Renal pelvis (tissue), 4 donors: Measurements from ENCODE around the gene MGLL. TPM values are rescaled to one million over a fixed set of nuclear protein-coding genes. Genes with fewer than 3 reads are reported as not detected.
"Not testable (repeated sequence)": the region's sequence is repeated elsewhere in the genome, so short reads cannot be mapped to it uniquely, and the experiment has no call there.

ENCODE experiments used
- DNase-seq: peaks from one replicate; pipeline ENCODE4 v3.0.0-alpha.2; 2013
- polyA plus RNA-seq, 3 donors: library from polyadenylated mRNA; unstranded; fragments of 120-200 nt; gene quantifications; one replicate each; pipeline ENCODE4 v1.2.1, GENCODE V29; 2013; ENCODE audit not compliant: insufficient read length in 3 of 3

Gene MGLL
- polyA plus RNA-seq, 3 donors: 23.7 to 29.9 (median 25.2) TPM

DNA sequence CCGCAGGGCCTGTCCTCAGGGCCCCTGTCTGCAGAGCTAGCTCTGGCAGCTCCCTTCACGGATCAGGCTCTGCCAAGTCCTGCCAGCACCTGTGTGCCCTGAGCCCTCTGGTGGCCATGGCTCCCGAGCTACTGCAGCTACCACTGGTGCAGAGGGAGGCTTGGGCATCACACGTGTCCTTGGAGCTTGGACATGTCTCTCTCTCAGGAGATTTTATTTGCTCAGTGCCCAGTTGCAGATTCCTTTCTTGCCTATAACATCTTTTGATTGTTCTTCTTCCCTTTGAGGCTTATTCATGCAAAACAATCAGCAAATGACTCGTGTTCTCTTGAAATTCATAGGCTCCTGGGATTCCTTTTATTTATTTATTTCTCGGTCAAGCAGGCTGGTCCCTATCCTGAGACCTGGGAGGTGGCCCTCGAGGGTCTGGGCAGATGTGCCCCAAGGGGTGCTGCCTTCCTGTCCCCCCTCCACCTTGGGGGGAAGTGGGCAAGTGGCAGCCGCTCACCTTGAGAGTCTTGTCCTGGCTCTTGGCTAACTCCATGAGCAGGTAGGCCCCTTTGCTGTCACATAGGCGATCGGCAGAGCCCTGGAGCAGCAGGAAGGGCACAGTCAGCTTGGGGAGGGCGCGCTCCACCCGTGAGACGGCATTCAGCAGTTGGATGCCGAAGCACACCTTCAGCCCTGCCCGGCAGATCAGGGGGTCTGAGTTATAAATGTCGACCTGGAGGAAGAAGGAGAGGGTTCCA lies 127.7 kb downstream of the MGLL start:
- no peak for DNase-seq

DNA sequence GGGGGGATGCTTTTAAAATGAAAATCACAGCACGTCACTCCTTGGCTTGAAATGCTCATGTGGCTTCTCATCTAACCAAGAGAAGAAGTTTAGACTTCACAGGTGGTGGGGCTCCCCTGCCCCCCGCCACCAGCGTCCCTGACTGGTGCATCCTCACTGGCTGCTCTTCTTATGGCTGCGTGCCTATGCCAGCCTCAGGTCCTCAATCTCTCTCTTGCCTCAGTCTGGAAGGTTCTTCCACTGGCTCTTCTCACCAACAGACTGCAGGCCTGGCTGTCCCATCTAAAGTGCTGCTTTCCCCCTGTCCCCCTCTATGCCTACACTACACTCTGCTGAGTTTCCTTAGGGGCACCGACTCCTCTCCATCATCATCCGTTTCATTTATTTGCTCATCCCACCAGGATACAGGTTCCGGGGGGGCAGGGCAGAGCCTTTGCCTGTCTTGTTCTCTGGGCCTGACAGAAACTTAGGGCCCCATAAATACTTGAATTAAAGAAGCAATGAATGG lies 128.9 kb downstream of the MGLL start:
- DNase-seq: no peak

DNA sequence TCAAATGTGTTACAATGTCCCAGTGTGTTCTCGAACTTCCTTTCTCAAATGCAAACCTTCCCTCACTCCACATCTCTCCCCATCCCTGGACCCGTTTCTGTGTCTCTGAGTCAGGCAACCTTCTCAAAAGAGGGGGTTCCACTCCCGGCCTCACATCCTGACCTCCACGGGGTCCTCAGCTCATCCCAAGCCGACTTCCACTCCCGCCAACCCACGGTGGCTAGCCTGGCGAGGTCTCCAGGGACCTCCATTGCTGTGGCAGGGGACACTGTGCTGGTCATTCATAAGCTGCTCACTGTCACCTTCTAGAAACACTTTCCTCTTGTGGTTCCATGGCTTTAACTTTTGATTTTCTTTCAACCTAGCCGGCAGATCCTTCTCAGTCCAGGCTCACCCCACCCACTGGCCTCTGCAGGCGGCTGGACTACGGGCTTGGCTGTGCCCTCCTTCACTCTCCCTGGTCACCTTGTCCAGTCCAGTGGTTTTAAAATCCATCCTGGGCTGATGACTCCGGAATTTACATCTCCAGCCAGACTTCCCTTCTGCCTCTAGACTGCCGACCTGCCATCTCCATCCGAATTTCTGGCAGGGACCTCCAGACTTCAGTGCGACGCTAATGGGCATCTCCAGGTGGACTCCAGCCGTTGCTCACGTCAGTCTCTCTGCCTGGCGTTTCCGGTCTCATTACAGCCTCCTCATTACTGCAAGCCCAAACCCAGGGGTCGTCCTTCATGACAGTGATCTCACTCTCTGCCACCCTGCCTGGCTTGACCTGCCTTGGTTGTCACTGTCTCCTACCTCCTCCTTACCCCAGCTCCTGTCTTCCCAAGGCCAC lies 129.6 kb downstream of the MGLL start:
- DNase-seq: no peak

DNA sequence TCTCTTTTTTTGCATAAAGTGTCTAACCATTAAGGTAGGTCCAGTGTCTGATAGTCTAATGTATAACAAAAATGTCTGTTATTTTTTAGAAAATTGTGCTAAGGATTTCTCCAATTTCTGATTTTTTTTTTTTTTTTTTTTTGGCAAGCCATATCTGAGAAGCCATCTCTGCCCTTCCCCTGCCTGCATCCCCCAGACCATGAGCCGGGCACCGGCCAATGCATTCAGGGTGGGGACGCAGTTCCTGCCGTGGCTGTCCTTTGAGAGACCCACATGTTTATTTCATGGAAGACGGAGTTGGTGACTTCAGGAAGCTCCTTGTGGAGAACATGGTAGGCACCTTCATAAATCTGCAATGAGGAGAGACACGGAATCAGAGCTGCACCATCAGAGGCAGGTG lies 130.3 kb downstream of the MGLL start:
- no peak for DNase-seq

DNA sequence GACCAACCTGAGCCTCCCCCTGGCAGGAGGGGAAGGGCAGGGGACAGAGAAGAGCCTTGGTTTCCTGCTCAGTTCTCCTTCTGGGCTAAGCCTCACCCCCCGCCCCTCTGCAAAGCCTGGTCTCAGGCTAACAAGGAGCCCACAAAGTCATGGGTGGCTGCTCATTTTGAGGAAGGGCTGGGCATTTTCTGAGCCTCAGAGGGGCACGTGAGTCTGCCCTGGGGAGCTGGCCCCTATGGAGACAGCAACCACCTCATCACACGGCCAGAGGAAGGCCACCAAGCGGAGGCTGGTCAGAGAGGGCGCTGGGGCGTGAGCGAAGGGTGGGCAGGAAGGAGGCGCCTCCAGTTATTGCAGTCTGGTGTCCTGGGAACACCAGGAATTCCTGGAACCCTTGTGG lies 130.8 kb downstream of the MGLL start:
- no peak for DNase-seq

DNA sequence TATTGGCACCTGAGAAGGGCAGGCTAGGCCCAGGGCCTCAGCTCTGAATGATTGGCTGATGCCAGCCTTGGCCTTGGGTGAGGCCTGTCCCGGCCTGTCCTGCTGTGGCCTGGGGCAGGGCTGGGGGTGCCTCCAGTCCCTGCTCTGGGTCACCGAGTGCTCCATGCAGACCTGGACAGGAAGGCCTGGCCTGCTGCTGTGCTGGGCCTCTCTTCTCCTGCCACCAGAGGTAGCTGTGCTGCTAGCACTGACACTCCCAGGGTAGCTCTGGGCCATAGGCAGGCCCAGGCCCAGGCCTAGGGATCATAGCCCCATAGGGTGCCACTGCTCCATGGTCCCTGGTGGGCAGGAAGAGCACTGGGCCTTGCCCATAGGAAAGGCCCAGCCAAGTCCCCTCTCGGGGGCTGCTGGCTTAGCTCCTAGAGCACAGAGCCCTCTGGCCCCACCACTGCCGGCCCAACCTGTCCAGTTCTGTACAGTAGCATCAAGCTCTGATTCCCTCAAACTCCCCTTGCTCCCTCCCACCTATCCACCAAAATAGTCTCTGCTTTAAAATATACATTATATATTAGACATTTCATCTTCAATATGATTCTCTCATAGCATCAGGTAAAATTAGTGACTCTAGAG lies 131.4 kb downstream of the MGLL start:
- DNase-seq: no peak

DNA sequence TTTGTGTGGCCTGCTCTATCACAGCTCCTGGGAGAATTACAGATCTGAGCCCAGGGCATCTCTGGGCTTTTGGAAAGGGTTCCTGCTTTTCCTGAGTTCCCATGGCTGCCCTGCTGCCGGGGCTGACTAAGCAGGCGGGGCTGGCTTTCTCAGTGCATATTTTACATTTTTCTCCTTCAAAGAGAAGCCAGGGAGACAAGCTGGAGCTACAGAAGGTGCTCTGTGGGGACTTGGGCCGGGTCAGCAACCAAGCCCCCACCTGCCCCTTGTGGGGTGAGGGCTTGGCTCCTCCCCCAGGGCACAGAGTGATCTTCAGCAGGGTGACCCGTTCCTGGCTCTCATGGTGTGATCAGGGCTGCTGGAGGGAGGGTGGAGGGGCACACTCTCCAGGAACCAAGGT lies 132.2 kb downstream of the MGLL start:
- no peak for DNase-seq

DNA sequence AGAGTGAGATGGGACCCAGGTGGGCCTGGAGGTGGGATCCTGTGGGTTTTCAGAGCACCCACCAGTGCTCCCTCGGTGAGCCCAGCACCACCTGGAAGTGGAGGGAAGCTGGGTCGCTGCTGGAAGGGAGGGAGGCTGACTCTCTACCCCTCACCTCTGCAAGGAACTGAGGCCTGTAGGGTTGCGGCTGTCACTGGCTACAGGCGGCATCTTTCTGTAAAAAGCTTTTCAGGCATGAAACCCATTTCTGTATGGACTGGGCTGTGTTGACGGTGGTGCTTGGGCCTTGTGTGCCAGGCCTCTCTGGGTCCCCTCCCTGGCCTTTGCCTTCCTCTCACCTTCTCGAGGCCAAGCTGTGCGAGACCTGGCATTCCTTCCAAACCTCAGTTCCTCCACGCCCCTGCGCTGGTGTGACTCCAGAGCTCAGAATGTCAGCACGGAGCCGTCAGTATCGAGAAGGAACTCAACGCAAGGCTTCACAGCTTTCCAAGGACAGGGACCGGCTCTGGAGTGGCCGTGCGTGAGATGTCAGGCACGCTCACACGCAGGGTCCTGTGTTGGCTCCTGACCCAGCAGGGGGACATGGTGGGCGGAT lies 133.0 kb downstream of the MGLL start:
- DNase-seq: no peak

DNA sequence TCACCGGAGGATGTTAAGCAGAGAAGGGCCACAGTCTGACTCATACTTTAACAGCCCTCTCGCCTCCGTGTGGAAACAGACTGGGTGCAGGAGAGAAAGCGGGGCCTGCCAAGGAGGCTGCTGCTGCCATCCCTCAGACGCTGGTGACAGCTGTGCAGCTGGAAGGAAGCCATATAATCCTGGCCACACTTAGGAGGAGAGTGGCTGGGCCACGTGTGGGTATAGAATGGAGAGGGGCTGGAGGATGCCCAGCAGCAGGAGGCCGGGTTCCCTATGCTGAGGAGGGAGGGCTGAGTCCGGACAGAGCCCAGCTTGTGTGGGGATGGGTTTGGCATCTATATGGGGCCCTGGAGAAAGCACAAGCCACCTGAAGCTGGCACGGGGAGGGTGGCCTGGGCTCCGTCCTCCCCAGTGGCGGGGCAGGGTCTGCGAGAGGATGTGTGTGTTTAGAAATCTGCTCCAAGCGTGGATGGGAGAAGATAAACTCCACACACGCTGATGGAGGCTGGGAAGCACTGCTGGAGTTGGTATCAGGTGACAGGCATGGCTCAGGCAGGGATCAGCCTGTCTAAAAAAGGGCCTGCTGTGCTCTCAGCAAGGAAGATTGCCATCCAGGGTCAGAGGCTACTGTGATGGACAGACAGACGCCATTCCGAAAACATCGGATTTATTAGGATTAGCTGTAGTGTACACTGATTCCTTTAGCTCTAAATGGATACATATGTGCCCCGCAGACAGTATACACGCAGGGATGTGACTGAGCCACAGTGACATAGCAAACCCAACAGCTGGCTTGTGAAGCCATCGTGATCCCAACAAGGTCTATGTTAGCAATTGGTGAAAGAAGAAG lies 133.7 kb downstream of the MGLL start:
- DNase-seq: no peak

DNA sequence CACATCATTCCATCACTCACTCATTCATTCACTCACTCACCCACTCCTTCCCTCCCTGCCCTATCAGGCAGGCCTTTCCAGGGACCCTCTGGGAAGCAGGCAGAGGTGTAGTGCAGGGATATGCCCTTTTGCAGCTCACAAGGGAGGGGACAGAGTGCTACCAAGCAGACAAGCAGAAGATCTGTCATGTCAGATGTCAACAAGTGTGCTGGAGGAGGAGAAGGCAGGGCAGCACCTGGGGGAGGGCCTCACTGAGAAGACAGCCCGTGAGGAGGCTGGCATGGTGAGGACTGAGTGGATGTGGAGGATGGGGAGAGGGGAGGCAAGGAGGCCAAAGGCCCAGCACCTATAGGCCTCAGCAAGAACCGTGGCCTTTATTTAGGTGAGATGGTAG lies 134.3 kb downstream of the MGLL start:
- no peak for DNase-seq

DNA sequence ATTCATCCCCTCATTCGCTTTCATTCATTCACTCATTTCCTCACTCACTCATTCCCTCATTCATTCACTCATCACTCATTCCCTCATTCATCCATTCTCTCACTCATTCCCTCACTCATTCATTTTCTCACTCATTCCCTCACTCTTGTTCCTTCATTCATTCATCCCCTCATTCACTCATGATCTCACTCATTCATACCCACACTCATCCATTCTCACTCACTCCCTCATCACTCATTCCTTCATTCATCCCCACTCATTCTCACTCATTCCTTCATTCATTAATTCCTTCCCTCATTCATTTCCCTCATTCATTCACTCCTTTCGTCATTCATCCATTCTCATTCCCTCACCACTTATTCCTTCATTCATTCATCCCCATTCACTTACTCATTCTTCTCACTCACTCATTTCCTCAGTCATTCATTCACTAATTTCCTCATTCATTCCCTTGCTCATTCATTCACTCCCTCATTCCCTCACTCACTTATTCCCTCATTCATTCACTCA lies 135.0 kb downstream of the MGLL start:
- no peak for DNase-seq

DNA sequence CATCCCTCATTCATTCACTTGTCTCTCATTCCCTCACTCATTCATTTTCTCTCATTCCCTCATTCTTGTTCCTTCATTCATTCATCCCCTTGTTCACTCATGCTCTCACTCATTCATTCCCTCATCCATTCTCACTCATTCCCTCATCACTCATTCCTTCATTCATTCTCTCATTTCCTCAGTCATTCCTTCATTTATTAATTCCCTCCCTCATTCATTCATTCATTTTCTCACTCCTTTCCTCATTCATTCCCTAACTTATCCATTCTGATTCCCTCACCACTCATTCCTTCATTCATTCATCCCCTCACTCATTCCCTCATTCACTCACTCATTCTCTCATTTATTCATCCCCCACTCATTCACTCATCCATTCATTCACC lies 135.8 kb downstream of the MGLL start:
- DNase-seq: no peak

DNA sequence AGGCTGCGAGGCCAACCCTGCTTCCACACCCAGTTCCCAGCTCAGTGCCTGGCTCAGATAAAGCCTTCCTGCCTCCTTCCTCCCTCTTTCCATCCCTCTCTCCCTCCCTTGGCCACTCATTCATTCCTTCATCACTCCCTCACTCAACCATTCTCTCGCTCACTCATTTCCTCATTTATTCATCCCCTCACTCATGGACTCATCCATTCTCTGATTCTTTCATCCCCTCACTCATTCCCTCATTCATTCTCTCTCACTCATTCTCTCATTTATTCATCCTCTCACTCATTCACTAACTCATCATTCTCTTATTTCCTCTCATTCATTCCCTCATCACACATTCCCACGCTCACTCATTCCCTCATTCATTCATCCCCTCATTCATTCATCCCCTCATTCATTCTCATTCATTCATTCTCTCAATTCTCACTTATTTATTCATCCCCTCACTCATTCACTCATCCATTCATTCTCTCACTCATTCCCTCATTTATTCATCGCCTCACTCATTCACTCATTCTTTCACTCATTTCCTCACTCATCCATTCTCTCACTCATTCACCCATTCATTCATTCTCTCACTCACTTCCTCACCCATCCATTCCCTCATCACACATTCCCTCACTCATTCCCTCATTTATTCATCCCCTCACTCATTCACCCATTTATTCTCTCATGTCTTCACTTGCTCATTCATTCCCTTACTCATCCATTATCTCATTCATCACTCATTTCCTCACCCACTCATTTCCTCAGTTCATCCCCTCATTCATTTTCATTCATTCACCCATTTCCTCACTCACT lies 136.4 kb downstream of the MGLL start:
- DNase-seq: no peak

DNA sequence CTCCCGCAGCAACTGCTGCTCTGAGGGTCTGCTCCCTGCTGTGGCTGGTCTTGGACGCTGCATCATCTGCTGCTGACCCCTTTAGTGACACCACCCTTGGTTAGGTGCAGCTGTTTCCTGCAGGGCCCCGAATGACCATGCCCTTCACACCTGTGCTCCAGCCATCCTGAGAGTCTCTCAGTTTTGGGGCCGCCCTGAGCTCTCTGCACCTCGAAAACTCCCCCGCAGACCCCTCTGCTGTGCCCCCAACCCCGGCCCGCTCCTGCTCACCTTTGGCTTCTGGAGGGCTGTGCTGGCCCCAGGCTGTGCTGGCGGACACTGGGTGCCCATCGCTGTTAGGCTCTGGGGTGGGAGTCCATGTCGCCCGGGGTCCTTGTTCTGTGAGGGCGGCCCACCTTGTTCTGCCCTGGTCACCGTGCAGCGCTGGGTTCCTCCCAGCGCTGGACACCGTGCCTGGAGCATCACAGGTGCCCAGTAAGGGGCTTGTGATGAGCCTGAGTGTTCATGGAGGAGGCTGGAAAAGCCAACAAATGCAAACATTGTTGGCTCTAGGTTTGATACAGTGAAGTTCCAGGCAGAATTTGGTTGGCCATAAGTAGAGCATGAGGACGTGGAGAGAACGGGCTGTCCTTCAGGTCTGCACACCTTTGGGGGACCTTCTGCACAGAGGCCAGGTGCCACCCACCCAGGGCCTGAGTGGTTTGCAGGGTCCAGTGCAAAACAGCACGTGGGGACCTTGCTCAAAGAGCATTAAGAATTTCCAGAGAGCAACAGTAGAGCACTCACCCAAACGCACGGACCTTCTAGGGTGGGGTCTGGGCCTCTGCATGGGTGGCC lies 137.2 kb downstream of the MGLL start:
- DNase-seq: no peak

DNA sequence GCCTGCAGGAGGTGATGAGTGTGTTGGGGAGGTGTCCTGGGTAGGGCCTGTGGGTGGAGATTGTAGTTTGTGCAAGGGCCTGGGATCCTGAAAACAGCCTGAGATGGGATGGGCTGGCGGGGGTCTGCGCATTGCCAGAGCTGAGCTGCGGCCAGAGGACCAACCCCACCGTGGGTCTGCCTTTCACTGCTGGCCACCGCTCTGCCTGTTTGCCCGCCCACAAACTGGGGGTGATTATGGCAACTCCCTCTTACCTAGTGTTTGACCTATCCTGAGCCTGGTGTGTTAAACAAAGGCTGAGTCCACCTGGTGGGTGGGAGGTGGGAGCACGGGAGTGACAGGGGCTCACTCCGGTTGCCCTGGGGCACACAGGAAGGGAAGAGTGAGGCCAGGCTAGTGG lies 139.8 kb downstream of the MGLL start:
- DNase-seq: no peak

DNA sequence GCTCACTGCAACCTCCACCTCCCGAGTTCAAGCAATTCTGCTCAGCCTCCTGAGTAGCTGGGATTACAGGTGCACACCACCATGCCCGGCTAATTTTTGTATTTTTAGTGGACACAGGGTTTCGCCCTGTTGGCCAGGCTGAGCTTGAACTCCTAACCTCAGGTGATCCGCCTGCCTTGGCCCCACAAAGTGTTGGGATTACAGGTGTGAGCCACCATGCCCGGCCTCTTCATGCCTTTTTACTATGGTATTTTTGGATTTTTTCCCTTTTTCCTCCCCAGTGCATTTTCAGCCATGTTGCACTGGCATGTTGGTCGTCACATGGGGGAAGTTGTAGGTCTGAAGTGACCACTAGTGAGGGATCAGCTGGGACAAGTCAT lies 140.2 kb downstream of the MGLL start:
- not testable (repeated sequence) for DNase-seq

DNA sequence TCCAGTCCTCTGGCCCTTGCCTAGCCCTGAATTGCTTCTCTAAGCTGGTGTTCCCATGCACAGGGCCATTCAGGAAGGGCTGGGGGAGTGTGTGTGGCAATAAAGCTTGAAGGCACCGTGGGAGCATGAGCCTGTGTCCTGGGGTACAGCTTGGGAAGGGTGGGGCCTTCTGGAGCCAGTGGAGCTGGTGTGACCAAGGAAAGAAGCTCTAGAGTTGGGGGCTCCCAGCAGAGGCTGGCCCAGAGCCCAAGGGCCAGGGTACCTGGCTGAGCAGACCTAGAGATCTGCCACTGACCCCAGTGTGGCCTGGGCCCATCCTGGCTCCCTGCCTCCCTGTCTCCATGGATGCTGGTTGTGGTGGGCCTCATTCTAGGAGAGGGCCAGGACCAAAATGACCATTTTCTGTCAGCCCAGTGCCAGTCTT lies 141.5 kb downstream of the MGLL start:
- no peak for DNase-seq

DNA sequence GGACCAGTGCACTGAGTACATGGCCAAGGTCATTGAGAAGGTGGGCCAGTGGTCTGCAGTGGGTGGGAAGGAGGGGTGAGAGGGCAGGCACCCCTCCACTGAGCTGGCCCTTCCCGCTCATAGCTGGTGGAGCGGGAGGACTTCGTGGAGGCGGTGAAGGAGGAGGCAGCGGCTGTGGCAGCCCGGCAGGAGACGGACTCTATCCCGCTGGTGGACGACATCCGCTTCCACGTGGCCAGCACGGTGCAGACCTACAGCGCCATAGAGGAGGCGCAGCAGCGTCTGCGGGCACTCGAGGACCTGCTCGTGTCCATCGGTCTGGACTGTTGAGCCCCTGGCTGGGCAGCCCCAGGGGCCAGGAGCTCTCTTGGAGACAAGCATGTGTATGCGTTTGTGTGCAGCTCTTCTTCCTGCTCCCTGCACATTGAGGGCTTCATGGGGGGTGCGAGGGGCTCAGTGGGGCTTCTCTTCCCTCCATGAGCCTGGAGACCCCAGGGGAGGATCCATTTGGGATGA lies 142.1 kb downstream of the MGLL start:
- no peak for DNase-seq

DNA sequence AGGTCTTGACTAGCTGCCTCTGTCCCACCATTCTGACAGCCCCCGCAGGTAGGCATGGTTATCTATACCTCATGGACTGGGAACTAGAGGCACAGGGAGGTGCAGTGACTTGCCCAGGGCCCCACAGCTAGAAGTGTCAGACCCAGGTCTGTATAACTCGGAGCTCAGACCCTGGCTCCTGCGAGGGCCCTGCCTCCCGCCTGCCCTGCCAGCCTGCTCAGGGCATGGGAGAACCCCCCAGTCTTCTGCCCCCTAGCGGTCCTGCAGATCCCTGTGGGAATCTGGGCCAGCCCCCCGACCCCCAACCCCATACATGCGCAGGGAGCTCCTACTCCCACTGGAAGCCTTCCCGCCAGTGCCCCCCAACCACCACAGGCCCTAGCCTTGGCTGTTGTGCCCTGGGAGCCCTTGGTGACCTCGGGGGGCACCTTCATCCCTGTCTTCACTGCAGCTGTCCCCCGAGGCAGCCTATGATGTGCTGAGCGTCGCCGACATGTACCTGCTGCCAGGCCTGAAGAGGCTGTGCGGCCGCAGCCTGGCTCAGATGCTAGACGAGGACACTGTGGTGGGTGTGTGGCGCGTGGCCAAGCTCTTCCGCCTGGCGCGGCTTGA lies 142.7 kb downstream of the MGLL start:
- DNase-seq: no peak
